ENCODE measurements around the gene CLBA1.

The CLBA1 gene

GRCh38 chr14:104994978-104995377 is 9.4 kb downstream of the CLBA1 start:
- TF ChIP-seq ZFX (IDR thresholded peaks at IDR 0.05; ENCODE audit: borderline replicate concordance) (no peak), CTCF (IDR thresholded peaks at IDR 0.05) (no peak)
- no peak overlapping the region for H3K27ac ChIP-seq

GRCh38 chr14:104996032-104996431 is 10.4 kb downstream of the CLBA1 start:
- TF ChIP-seq ZFX (IDR thresholded peaks at IDR 0.05; ENCODE audit: borderline replicate concordance) = no peak
- no peak overlapping the region for H3K27ac ChIP-seq

GRCh38 chr14:104996483-104996882 is 10.9 kb downstream of the CLBA1 start:
- no peak overlapping the region for H3K27ac ChIP-seq
- TF ChIP-seq CTCF (IDR thresholded peaks at IDR 0.05) (no peak), ZFX (IDR thresholded peaks at IDR 0.05; ENCODE audit: borderline replicate concordance) (no peak)

- no peak overlapping the region for H3K27ac ChIP-seq
- TF ChIP-seq ZFX (IDR thresholded peaks at IDR 0.05; ENCODE audit: borderline replicate concordance) = no peak
- no peak for TF ChIP-seq CTCF (IDR thresholded peaks at IDR 0.05)
Observed at GRCh38 chr14:104998801-104999200, 13.2 kb downstream of the CLBA1 start.

GRCh38 chr14:104999361-104999760 is 13.8 kb downstream of the CLBA1 start:
- TF ChIP-seq CTCF (IDR thresholded peaks at IDR 0.05) (no peak), ZFX (IDR thresholded peaks at IDR 0.05; ENCODE audit: borderline replicate concordance) (no peak)

GRCh38 chr14:105005329-105005928 is 19.8 kb downstream of the CLBA1 start:
- TF ChIP-seq ZFX (IDR thresholded peaks at IDR 0.05; ENCODE audit: borderline replicate concordance) = no peak
- no peak for TF ChIP-seq CTCF (IDR thresholded peaks at IDR 0.05)
- no peak overlapping the region for H3K27ac ChIP-seq

More at GRCh38 chr14:104999361-104999760, 13.8 kb downstream of the CLBA1 start:
- no peak overlapping the region for H3K27ac ChIP-seq

GRCh38 chr14:105005929-105006830 is 20.6 kb downstream of the CLBA1 start:
- H3K27ac ChIP-seq = no peak overlapping the region
- no peak for TF ChIP-seq CTCF (IDR thresholded peaks at IDR 0.05)
- no peak for TF ChIP-seq ZFX (IDR thresholded peaks at IDR 0.05; ENCODE audit: borderline replicate concordance)

Data from 22Rv1 (cell line).